RWPE1 (cell line): ENCODE data around the gene ZNF362.

Source experiments
- CTCF ChIA-PET: fragments of 350-600 bp; sonication (Branson Sonifier 250); formaldehyde crosslinking; extraction: SDS; loops from one replicate; lab custom pipeline; 2021; lab: Yijun Ruan, JAX
- POLR2A ChIA-PET: fragments of 400-600 bp; formaldehyde crosslinking; extraction: SDS; loops from one replicate; lab custom pipeline; 2020; ENCODE audit warnings: antibody characterized with exemption; ENCODE audit not compliant: low non-redundant PET; lab: Yijun Ruan, JAX
- DNase-seq: peaks from one replicate; pipeline ENCODE4 v3.0.0; 2012; ENCODE audit warnings: low spot score
- H3K27ac ChIP-seq: fragments of 450-650 bp; 2 replicates; pipeline ENCODE4 v1.5.1; 2017
- CTCF ChIP-seq: fragments of 450-650 bp; conservative IDR thresholded peaks from 2 replicates; pipeline ENCODE4 v1.5.1; 2017; ENCODE audit warnings: low read depth, mild to moderate bottlenecking

The ZNF362 gene

GRCh38 chr1:33272930-33273329 is 16.6 kb downstream of the ZNF362 start:
- DNase-seq = no peak
- POLR2A ChIA-PET = no interaction called here
- peak overlapping the region; percentile 7; the same call in 1 of the 2 replicates for H3K27ac ChIP-seq
- no peak for TF ChIP-seq CTCF
- CTCF ChIA-PET = interaction anchor here (0.5 kb wide), 1 partner anchor 115 kb away, joined by 3 read pairs; no protein-coding TSS in a partner anchor

- H3K27ac ChIP-seq = no peak overlapping the region
- ChIA-PET POLR2A (no interaction called here), CTCF (no interaction called here)
- TF ChIP-seq CTCF = no peak
- DNase-seq = no peak
Measured at GRCh38 chr1:33273406-33273805, 17.1 kb downstream of the ZNF362 start.

- POLR2A ChIA-PET = no interaction called here
- H3K27ac ChIP-seq = no peak overlapping the region
- no peak for DNase-seq
- CTCF ChIA-PET = no interaction called here
- TF ChIP-seq CTCF = no peak
Measured at GRCh38 chr1:33273961-33274371, 17.7 kb downstream of the ZNF362 start.

GRCh38 chr1:33274446-33274845 is 18.2 kb downstream of the ZNF362 start:
- no peak for TF ChIP-seq CTCF
- DNase-seq = no peak
- no peak overlapping the region for H3K27ac ChIP-seq
- ChIA-PET CTCF (no interaction called here), POLR2A (no interaction called here)

- no peak overlapping the region for H3K27ac ChIP-seq
- POLR2A ChIA-PET = no interaction called here
- CTCF ChIA-PET = no interaction called here
- TF ChIP-seq CTCF = no peak
- DNase-seq = no peak
Measured at GRCh38 chr1:33275195-33275594, 18.9 kb downstream of the ZNF362 start.

- no peak for DNase-seq
- TF ChIP-seq CTCF = no peak
- POLR2A ChIA-PET = no interaction called here
- no peak overlapping the region for H3K27ac ChIP-seq
- CTCF ChIA-PET = no interaction called here
Measured at GRCh38 chr1:33275706-33276572, 19.6 kb downstream of the ZNF362 start.
